DMS 273 treated with DMSO at 0.1 percent for 48 hours (cell line): Measurements from ENCODE around the gene FABP3.
"Not testable (repeated sequence)": the region's sequence is repeated elsewhere in the genome, so short reads cannot be mapped to it uniquely, and the experiment has no call there.

Experiments
- DNase-seq: peaks from one replicate; lab custom pipeline; 2025; lab: John Stamatoyannopoulos, UW

The FABP3 gene

DNA sequence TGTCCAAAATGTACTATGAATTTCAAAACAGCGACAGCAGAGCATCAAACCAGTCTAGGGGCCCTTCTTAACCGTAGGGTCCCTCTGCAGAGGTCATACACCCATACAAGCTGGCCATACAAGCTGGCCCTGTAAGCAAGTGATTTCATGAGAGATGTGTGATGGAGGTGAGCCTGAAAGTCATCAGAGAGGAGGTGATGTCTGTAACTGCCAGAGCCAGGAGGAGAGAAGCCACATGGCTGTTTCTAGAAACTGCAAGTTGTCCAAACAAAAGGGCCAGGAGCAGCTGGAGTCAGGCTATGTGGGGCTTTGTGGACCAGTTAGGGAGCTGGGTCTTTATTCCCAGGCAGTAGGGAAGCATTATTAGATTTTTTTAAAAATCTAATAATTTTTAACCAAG, 25.4 kb upstream of the FABP3 start:
- no peak for DNase-seq

DNA sequence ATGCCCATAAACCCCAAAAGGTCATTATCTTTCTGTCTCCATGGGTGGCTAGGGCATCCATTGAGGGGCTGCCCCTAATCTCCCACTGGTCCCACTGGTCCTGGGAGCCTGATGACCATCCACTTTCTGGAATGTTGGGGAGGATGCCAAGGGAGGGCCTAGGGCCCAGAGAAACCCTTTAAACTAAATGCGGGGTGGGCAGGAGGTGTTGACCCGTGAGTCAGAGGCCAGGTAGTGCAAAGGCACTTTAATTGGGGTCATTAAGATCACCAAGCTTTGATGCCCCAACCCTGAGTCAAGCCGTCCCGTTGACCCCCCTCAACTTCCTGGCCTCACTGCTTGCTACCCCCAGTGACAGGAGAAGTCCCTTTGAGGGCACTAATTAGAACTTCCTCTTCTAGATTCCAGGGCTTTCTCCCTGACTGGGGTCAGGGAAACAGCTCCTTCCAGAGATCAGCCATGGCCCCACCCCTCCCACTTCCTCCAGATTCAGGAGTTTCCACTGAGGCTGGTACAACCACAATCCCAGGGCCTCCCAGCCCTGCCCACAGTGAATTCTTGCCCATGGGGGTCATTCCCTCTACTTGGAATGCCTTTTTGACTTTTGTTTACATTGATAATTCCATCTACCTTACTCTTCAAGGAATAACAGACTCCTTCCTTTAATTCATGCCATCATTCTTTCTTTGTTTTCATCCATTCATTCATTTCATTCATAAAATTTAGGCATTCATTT, 24.7 kb upstream of the FABP3 start:
- DNase-seq, result no peak

DNA sequence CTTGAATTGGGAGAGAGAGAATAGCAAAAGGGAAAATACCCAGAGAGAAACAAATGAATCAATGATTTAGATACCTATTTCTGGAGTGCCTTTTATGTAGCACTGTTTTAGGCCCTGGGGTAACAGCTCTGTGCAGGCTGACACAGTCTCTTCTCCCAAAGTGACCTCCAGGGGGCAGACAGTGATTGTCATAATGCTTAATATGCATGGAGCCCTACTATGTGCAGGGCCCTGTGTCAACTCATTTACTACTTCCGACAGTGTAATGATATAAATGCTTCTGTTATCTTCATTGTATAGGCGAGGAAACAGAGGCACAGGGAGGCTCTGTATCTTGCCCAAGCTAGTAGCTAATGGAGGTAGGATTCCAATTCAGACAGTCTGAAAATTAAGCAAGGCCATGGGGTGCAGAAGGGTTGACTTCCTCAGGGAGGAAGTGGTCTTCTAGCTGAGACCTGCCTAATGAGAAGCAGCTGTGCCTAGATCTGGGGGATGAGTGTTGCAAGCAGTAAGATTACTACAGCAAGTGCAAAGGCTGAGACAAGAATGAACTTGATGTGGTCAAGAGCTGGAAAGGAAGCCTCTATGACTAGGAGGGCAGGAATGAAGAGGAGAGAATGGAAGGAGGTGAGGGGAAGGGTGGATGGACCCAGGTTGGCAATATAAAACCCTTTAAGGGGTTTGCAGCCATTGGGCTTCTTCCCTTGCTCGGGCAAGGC, 23.9 kb upstream of the FABP3 start:
- no peak for DNase-seq

DNA sequence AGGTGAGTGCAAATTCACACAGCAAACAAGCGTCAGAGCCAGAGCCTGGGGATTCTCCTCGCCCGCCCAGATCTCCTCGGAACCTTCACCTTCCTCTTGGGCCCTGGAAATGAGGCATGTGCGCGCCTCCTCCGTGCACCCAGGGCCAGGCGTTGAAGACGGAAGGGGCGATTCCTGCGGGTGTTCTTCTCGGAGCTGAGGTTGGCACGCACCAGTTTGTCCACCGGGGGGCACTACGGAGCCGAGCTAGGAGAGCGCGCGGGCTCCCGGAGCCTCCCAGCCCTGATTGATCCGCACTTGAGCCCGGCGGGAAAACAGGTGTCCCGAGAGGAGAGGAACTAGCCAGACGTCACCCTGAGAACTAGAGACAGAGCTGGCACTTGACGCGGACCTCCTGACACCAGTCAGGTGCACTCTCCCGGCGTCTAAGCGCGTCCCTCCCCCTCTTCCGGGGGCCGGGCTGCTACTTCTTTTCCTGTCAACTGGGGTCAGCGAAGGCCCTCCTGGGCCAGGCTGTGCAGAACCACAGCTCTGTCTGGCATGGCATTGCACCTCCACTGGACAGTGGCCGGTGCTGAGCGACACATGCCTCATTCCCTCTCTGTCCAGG, 21.8 kb upstream of the FABP3 start:
- DNase-seq, result peak; percentile 72

DNA sequence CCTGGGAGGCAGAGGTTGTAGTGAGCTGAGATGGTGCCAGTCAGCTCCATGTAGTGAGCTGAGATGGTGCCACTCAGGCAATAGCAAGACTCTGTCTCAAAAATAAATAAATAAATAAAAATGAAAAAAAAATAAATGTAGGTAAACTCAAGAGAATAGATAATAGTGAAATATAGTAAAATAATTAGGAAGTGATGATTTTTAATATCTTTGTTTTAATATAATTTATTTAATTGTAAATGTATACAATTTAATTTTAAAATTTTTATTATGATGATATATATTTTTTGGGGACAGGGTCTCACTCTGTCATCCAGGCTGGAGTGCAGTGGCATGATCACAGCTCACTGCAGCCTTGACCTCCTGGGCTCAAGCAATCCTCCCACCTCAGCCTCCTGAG, 20.6 kb upstream of the FABP3 start:
- DNase-seq, result no peak

DNA sequence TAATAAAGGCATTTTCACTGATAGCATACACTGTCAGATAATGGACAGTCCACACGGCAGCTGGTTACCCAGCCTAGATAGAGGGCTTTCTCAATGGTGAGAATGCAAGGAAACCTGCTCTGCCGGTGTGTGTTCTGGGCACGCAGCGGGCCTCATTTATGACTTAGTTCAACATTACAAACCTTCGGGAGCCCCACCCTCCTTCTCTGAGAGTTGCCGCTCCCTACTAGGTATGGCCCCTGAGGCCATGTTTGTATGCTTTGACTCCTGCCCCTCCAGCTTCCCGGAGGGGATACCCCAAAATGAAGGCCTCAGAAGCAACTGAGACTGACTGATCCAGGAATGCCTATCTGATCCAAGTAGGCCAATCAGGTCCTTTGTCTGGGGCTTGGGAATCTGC, 17.2 kb upstream of the FABP3 start:
- DNase-seq, result no peak

DNA sequence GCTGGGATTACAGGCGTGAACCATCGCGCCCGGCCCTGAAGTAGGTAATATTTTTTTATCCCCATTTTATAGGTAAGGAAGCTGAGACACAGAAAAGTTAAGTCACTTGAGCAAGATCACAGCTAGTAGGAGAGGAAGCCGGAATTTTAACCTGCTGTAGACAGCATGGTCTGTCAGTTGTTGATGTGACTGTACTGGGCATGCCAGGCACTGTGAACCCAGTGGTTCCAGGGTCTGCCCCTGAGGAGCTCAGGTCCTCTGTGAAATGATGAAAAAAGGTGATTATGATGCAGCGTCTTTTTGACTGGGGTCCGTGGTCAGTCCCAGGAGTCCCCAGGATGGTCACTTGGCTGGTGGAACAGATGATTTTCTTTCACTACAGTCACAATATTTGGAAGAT, 16.7 kb upstream of the FABP3 start:
- no peak for DNase-seq

DNA sequence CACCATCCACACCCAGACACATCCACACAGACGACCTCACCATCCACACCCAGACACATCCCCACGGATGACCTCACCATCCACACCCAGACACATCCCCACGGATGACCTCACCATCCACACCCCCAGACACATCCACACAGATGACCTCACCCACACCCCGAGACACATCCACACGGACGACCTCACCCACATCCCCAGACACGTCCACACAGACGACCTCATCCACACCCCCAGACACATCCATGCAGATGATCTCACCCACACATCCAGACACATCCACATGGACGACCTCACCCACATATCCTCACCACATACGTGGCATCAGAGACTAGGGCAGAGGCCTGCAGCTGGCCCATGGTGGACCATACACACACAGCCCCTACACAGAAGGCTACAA, 14.7 kb upstream of the FABP3 start:
- DNase-seq, result no peak

DNA sequence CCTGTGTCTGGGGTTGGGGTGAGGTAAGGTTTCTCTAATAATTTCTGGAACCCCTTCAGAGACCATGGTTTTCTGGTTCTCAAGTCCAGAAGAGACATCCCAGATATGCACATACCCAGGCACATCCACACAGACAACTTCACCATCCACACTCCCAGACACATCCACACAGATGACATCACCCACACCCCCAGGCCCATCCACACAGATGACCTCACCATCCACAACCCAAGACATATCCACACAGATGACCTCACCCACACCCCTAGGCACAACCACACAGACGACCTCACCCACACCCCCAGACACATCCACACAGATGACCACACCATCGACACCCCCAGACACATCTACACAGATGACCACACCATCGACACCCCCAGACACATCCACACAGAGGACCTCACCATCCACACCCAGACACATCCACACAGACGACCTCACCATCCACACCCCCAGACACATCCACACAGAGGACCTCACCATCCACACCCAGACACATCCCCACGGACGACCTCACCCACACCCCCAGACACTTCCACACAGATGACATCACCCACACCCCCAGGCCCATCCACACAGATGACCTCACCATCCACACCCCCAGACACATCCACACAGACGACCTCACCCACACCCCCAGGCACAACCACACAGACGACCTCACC, 13.8 kb upstream of the FABP3 start:
- DNase-seq, result not testable (repeated sequence)

DNA sequence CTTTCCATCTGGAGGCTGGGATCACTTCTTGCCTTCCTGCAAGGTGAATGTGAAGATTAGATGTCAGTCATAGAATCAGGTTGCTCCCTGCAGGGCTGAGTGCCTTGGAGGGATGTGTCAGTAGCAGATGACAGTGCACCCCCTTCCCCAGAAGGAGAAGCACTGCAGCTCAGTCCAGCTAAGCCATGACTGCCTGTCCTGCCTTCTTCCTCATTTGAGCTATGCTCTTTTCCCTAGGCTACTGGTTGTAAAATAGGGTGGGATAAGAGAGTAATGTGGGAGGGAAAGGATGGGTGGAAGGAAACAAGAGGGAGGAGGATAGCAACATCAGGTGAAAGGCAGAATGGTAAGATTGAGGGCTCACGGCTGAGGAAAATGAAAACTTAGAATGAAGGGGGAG, 11.1 kb upstream of the FABP3 start:
- DNase-seq, result no peak

DNA sequence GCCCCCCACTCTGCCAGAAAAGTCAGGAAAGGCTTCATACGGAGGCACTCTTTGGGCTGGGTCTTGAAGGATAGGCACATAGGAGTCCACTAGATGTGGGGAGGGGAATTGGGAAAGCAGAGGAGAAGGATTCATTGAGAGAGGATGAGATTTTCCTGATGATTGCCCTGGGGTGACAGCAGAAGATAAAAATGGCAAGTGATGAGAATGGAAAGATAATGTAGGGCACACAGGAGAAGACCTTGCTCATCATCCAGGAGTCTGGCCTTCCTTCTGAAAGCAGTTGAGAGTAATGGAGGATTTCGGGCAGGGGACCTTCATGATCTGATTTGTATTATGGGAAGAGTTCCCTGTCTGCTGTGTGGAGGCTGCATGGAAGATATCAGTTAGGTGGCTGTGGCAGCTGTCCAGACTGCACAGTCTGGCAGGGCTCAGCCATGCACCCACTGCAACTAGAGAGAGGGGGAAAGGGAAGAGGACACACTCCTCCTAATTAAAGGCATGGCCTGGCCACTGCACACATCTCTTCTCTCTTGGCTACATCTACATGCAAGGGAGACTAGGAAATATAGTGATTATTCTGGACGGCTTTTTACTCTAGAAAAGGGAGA, 9.6 kb upstream of the FABP3 start:
- DNase-seq, result no peak

DNA sequence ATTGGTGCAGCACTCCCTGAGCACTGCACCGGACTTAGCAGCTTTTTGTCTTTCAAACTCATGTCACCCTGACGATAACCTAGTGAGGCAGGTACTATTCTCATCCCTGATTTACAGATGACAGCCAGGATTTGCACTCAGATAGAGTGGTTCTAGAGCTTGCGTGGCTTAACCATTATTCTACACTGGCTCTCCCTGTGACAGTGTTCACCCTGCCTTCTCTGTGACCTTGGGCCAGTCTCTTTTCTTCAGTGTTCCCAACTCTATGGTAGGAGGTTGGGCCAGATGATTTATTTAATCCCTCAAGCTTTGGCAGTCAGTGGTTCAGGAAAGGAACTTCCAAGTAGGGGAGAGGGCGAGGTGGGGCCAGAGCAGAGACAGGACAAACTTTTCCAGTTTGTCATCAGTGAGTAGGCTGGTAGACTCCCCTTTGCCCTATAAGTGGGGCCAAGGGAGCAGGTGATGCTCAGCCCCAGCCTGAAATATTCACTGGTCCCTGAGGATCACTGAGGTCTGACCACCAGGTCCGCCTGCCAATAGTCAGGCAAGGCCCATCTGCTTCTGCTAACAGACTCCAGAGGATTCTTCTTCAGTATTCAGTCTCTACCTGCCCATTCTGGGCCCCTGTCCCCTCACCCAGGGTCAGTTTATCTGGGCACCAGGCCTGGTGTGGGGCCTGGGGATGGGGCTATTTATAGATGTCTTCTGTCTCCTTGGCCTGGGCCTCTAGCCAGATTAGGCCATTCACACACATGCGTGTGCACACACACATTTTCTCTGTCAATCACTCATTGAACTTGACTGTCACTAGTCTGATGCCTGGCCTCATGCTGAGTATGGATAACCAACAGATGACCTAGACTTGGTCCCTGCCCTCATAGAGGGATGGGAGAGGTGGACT, 8.8 kb upstream of the FABP3 start:
- no peak for DNase-seq

DNA sequence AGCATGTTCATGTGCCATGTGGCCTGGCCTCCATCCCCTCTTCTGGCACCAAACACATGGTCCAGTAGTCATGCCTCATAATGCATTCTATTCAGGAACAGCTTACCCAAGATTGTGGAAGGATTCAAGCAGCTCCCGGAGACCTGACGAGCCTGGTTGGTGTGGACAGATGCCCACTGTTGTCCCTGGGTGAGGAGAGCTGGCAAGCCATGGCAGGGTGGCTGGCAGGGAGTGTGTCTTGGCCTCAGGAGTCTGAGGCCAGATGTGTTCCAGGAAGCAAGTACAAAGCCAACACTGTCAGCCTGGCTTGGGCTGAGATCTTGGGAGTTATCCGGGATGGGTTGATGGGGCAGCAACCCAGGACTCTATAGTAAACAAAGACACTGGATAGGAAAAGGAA, 7.3 kb upstream of the FABP3 start:
- DNase-seq, result no peak

DNA sequence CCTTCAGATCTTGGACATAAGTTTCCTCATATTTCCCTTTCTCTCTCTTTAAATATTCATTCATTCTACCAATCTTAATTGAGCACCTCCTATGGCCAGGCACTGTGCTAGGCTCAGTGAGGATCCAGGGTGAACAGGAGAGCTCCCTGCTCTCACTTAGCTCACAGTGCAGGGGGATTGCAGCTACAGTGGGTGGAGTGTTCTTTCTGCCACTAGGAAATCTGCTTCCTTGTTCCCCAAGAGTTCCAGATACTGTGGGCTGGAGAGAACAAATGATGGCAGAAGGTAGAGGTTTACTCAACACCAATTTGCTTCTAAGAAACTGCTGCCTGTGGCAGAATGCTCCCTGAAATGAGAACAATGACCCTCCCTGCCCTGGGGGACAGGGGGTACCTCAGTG, 5.1 kb upstream of the FABP3 start:
- no peak for DNase-seq

DNA sequence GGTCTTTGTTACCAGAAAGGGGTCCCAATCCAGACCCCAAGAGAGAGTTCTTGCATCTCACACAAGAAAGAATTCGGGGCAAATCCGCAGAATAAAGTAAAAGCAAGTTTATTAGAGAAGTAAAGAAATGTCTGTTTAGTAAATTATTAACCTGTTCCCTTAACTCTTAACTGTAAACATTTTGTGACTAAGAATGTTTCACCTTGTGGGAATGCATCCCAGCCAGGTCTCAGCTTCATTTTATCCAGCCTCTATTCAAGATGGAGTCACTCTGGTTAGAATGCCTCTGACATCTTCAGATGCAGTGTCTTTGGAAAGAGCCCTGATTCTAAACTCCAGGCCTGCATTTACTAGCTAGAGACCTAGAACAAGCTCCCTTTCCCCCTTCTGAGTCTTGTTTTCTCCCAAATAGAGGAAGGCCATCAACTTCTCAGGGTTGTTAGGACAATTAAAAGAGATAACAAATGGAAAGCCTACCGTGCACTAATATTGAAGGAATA, 4.5 kb upstream of the FABP3 start:
- DNase-seq, result no peak

DNA sequence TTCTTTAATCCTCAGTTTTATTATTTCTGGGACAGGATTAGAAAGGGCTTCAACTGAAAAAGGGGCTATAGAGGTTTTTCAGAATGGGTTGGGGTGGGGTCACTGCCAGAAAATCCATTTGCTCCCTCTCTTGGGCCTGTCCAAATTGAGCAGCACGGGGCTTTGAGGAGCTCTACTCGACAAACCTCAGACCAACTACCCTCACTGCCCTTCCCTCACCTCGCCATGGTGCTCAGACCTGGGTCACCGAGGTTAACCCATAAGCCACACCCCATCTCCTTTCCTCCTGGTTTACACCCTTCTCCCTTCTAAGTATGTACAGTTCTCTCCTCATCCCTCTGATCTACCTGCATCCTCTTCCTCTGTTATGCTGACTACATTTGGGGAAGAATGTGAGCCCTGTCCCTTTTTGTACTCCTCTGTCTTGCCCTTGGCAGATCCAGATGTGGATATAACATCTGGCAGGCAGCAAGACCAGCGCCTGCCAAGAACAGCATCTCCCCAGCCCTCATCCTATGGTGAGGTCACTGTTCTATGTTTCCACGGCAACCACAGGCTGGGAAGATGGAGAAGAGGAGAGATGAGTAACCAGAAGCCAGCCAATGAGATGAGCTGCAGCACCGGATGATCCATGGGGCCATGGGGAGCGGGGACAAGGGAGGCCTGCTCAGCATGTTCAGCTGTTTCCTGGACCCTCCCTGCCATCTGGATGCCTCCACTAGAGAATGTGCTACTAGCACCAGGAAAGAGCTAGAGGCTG, 3.7 kb upstream of the FABP3 start:
- peak; percentile 95 for DNase-seq

DNA sequence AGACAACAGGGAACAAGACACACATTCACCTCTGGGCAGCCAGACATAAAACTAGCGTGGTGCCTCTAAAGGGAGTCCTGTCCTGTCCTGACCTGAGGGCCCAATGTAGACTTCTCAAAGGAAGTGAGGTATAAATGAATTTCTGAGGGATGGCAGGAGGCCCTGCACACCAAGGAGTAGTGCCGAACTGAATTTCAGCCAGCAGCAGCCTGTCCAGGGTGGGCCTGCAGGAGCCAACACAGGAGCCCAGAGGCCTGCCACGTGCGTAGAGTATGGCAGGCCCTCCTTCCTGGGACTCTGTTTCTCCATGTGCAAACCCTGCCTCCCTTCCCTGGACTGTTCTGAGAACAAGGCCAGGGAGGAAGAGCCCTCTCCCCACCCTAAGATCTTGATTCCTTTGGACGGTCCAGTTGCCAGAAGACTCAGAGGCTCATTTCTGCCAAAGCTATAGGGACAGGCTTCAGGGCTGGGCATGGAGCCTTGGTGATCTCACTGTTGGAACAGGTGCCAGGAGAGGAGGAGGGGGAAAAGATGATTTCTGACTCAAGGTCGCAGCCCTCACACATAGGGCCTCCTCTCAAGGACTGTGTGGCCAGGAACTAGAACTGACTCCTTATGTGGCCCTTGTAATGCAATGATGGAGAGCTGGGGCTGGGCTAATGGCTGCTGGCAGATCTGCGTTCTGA, 1.8 kb upstream of the FABP3 start:
- DNase-seq, result no peak

DNA sequence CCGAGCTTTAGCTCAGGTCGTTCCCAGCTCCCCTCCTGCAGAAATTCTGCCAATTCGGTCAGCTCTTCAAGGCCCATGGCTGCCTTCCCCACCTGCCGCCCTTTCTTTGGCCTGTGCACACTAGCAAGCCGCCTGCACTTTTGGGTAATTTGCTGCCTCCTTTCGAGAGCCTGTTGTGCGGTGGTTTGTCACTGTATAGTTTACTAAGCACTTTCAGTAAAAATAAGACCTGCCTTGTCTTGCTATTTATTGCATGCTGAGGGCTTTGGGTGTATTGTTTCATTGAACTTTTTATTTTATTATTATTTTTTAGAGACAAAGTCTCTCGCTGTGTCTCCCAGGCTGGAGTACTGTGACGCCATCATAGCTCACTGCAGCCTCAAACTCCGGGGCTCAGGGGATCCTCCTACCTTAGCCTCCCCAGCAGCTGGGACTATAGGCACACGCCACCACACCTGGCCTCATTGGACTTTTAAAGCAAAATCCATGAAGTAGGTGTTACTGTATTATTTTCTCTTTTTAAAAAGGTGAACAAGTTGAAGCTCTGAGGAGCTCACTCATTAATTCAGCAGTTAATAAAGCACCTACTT, 1.1 kb upstream of the FABP3 start:
- DNase-seq, result no peak

DNA sequence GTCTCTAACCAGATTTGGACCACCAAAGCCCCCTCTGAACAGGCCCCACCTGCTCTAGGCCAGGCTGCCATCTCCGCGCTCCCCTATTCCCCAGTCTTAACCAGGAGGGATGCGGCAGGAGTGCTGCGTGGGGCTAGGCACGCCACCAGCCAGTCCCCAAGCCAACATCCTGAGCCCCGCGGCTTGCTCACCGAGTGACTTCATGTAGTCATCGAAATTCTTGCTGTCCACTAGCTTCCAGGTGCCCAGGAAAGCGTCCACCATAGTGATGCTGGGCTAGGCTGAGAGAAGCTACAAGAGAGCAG, 173 bp downstream of the FABP3 start:
- no peak for DNase-seq

DNA sequence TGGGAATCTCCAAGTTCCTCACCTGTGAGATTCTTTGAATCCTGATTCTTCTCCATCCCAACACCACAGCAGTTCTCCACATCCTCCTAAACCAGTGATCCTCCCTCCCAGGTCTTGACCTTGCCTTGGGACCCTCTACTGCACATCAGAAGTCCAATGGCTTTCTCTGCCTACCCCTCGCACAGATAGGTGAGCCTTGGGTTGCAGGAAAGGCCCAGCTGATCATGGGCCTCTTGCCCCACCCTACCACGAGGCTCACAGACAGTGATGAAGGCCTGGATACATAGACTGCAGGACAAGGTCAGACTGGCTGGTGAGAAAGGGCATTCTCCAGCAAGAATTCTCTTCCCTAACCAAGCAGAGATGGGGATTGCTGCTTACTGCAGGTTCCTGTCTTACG, 825 bp downstream of the FABP3 start:
- DNase-seq, result no peak
